ENCODE results near the gene EPHB2. TPM values are rescaled to one million over a fixed set of nuclear protein-coding genes. Genes with fewer than 3 reads are reported as not detected.

EPHB2 gene
- polyA plus RNA-seq, 1 donor from 2014 or later: 22.8 TPM

GRCh38 chr1:22753481-22753971 is 42.9 kb downstream of the EPHB2 start:
- no peak overlapping the region for H3K4me3 ChIP-seq (ENCODE audit: low read length)
- H3K9me3 ChIP-seq (ENCODE audit: low read length): no peaks in the 10 kb centered on the region
- H4K20me1 ChIP-seq (ENCODE audit: insufficient read depth): no peaks in the 10 kb centered on the region
- no peak overlapping the region for H3K9ac ChIP-seq (ENCODE audit: low read length)
- H3F3A ChIP-seq (ENCODE audit: insufficient read depth, low read length, poor library complexity, severe bottlenecking): no peaks in the 10 kb centered on the region
- no peaks in the 10 kb centered on the region for H3K36me3 ChIP-seq (ENCODE audit: insufficient read depth, low read length)
- H2AFZ ChIP-seq (ENCODE audit: low read depth, low read length): no peak overlapping the region
- H3K79me2 ChIP-seq (replicated peaks; ENCODE audit: insufficient read depth, low read length): no peaks in the 10 kb centered on the region
- no peak overlapping the region for H3K4me2 ChIP-seq (ENCODE audit: low read length)
- H3K27me3 ChIP-seq (ENCODE audit: insufficient read depth, low read depth, low read length): no peaks in the 10 kb centered on the region
- H3K27ac ChIP-seq (ENCODE audit: low read length): no peak overlapping the region
- H3K9me2 ChIP-seq (ENCODE audit: insufficient read depth, low read length): no peaks in the 10 kb centered on the region
- TF ChIP-seq TAF1 (IDR thresholded peaks at IDR 0.05; ENCODE audit: low read depth) (no peak), MXI1 (conservative IDR thresholded peaks at IDR 0.05; ENCODE audit: poor library complexity, severe bottlenecking) (no peak), RAD21 (conservative IDR thresholded peaks at IDR 0.05) (no peak), EZH2 (IDR thresholded peaks at IDR 0.05; ENCODE audit: borderline replicate concordance, insufficient read depth, low read length, poor library complexity, severe bottlenecking) (no peak), SMC3 (conservative IDR thresholded peaks at IDR 0.05; ENCODE audit: poor library complexity) (no peak), EP300 (conservative IDR thresholded peaks at IDR 0.05; ENCODE audit: poor library complexity, severe bottlenecking) (no peak), POLR2AphosphoS5 (IDR thresholded peaks at IDR 0.05) (no peak)
- TF ChIP-seq, protein P1, sequence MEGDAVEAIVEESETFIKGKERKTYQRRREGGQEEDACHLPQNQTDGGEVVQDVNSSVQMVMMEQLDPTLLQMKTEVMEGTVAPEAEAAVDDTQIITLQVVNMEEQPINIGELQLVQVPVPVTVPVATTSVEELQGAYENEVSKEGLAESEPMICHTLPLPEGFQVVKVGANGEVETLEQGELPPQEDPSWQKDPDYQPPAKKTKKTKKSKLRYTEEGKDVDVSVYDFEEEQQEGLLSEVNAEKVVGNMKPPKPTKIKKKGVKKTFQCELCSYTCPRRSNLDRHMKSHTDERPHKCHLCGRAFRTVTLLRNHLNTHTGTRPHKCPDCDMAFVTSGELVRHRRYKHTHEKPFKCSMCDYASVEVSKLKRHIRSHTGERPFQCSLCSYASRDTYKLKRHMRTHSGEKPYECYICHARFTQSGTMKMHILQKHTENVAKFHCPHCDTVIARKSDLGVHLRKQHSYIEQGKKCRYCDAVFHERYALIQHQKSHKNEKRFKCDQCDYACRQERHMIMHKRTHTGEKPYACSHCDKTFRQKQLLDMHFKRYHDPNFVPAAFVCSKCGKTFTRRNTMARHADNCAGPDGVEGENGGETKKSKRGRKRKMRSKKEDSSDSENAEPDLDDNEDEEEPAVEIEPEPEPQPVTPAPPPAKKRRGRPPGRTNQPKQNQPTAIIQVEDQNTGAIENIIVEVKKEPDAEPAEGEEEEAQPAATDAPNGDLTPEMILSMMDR (IDR thresholded peaks at IDR 0.05; ENCODE audit: poor library complexity, severe bottlenecking): no peak
- TF ChIP-seq, protein P2, sequence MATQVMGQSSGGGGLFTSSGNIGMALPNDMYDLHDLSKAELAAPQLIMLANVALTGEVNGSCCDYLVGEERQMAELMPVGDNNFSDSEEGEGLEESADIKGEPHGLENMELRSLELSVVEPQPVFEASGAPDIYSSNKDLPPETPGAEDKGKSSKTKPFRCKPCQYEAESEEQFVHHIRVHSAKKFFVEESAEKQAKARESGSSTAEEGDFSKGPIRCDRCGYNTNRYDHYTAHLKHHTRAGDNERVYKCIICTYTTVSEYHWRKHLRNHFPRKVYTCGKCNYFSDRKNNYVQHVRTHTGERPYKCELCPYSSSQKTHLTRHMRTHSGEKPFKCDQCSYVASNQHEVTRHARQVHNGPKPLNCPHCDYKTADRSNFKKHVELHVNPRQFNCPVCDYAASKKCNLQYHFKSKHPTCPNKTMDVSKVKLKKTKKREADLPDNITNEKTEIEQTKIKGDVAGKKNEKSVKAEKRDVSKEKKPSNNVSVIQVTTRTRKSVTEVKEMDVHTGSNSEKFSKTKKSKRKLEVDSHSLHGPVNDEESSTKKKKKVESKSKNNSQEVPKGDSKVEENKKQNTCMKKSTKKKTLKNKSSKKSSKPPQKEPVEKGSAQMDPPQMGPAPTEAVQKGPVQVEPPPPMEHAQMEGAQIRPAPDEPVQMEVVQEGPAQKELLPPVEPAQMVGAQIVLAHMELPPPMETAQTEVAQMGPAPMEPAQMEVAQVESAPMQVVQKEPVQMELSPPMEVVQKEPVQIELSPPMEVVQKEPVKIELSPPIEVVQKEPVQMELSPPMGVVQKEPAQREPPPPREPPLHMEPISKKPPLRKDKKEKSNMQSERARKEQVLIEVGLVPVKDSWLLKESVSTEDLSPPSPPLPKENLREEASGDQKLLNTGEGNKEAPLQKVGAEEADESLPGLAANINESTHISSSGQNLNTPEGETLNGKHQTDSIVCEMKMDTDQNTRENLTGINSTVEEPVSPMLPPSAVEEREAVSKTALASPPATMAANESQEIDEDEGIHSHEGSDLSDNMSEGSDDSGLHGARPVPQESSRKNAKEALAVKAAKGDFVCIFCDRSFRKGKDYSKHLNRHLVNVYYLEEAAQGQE (IDR thresholded peaks at IDR 0.05; ENCODE audit: borderline replicate concordance): no peak

DNA sequence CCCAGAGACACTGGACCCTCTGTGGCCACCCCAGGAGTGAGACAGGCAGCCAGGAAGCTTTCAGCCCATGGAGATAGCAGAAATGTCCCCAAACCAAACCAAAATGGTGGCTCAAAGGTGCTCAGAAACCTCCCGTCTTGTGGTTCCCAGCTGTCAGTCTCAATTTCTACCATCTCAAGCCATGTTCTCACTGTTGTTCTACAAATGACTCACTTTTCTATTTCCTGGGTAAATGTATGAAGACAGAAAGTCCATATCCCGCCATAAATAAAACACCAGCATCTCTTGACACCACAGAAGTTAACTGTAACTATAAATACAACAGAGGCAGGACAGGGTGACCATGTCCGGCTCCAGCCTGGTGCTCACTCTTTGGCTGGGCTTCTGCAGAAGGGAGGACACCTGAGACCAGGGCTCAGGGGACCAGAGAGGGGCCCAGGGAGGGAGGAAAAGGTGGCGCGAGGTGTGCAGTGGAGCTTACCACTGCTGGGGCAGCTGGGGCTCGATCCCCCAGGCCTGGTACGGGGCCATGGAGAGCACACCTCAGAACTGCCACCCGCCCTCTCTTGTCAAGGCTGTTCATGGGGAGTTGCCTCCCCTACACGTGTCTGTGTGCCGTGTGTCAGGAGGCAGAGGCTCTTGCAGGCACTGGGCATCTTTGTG is 43.6 kb downstream of the EPHB2 start:
- Histone ChIP-seq H2AFZ (ENCODE audit: low read depth, low read length) (no peak overlapping the region), H3K27me3 (ENCODE audit: insufficient read depth, low read depth, low read length) (no peaks in the 10 kb centered on the region), H3K4me2 (ENCODE audit: low read length) (no peak overlapping the region), H3K36me3 (ENCODE audit: insufficient read depth, low read length) (no peaks in the 10 kb centered on the region), H3K79me2 (replicated peaks; ENCODE audit: insufficient read depth, low read length) (no peaks in the 10 kb centered on the region), H3F3A (ENCODE audit: insufficient read depth, low read length, poor library complexity, severe bottlenecking) (no peaks in the 10 kb centered on the region), H3K4me3 (ENCODE audit: low read length) (no peak overlapping the region), H3K9me3 (ENCODE audit: low read length) (no peaks in the 10 kb centered on the region), H3K9ac (ENCODE audit: low read length) (no peak overlapping the region), H3K9me2 (ENCODE audit: insufficient read depth, low read length) (no peaks in the 10 kb centered on the region), H4K20me1 (ENCODE audit: insufficient read depth) (no peaks in the 10 kb centered on the region), H3K27ac (ENCODE audit: low read length) (no peak overlapping the region)
- TF ChIP-seq SMC3 (conservative IDR thresholded peaks at IDR 0.05; ENCODE audit: poor library complexity) (no peak), TAF1 (IDR thresholded peaks at IDR 0.05; ENCODE audit: low read depth) (no peak), RAD21 (conservative IDR thresholded peaks at IDR 0.05) (no peak), EZH2 (IDR thresholded peaks at IDR 0.05; ENCODE audit: borderline replicate concordance, insufficient read depth, low read length, poor library complexity, severe bottlenecking) (no peak), POLR2AphosphoS5 (IDR thresholded peaks at IDR 0.05) (no peak), EP300 (conservative IDR thresholded peaks at IDR 0.05; ENCODE audit: poor library complexity, severe bottlenecking) (no peak)
- TF ChIP-seq, protein P1 (IDR thresholded peaks at IDR 0.05; ENCODE audit: poor library complexity, severe bottlenecking): no peak
- TF ChIP-seq, protein P2 (IDR thresholded peaks at IDR 0.05; ENCODE audit: borderline replicate concordance): no peak
